NAMALWA (cell line): ENCODE data around the gene BEND5.

Experiments used
- DNase-seq: peaks from one replicate; pipeline ENCODE4 v3.0.0-alpha.2; 2015; ENCODE audit warnings: low spot score

The BEND5 gene

DNA sequence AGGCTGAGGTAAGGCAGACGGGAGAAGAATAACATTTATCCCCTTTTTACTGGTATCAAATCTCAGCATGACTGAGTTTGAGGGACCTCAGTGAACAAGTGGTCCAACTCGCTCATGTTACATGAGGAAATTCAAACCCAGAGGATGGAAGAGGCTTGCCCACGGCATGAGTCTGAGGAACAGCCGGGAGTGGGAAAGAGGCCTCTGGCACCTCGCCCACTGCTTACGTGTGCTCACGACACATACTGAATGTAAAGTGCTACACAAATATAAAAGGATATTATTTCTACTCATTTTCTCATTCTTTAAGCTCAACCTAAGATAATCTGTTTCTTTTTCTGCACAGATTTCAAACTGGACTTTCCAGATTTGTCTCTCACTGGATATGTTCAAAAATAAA, 14.7 kb downstream of the BEND5 start:
- DNase-seq: no peak

DNA sequence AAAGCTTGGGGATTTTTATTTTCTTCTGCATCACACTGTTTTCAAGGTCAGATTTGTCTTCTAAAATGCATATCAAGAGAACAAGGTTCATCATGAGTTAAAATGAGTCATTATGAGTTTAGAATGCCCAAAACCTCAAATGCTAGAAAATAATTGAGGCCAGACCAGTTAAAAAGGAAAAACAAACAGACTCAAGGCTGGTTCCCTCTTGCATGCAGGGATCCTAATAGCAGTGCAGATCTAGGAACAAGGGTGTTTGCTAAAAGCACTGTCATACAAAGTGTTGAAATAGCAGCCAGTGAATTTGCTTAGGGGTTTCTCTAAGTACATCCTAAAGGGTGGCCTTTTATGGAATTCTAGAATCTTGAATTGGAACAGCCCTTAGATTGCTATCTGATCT, 15.3 kb downstream of the BEND5 start:
- DNase-seq: no peak

- DNase-seq: no peak
Observed at GRCh38 chr1:48760857-48761256, 15.8 kb downstream of the BEND5 start.

- no peak for DNase-seq
Observed at GRCh38 chr1:48758976-48759375, 17.7 kb downstream of the BEND5 start.

- no peak for DNase-seq
Observed at GRCh38 chr1:48757363-48757762, 19.3 kb downstream of the BEND5 start.

- DNase-seq: no peak
Observed at GRCh38 chr1:48756683-48757316, 19.9 kb downstream of the BEND5 start.

- DNase-seq: no peak
Observed at GRCh38 chr1:48753293-48753692, 23.4 kb downstream of the BEND5 start.

GRCh38 chr1:48750109-48750508, 26.6 kb downstream of the BEND5 start:
- DNase-seq: no peak

DNA sequence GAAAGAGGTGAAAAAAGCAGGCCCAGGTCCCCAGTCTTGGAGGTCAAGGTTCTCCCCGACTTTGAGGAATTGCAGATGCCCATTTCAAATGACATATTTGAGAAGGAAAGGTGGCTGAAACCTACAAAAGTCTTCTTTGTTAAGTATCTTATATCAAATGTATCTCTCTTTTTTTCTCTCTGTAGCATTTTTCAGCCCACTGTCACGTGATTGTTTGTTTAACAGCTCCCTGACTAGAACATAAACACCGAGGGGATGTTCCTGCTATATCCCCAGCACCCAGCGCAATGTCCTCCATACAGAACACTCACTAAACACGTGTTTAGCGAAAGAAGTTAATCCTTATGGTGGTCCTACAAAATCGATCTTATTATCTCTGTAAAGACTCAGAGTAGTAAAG, 27.6 kb downstream of the BEND5 start:
- DNase-seq: no peak

GRCh38 chr1:48746906-48747305, 29.8 kb downstream of the BEND5 start:
- no peak for DNase-seq

DNA sequence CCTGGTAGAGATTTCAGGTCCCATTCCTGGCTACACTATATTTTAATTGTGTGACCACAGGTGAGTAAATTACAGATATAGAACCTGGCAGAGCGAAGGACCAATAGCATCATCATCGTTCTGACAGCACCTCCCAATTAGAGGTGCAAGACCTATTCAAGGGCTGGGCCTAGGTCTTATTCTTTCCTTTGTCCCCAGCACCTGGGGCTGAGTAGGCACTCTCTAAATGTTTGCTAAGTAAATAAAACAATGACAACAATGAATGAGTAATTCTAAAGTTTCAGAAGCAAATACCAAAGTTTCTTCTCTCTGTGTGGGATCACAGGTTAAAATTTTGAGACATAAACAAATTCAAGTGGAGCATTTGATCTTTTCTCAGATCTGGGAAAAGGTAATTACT, 32.7 kb downstream of the BEND5 start:
- DNase-seq: no peak

DNA sequence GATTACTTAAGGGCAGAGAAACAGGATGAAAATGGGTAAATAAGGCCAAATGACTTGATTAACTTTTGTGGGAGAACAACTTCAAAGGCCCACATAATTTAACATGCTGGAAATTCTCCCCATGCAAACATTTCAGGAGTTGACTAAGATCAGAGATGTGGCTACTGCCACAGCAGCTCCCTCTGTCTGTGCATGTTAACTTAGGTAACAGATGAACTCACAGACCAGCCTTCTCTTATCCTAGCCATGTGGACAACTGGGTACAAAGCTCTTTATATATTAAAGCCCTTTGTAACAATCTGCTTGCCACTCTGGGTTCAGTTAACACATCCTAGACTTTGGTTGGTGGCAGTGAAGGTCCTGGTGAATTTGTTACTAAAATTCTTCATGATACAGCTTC, 33.2 kb downstream of the BEND5 start:
- no peak for DNase-seq

- no peak for DNase-seq
Observed at GRCh38 chr1:48741380-48741779, 35.3 kb downstream of the BEND5 start.

DNA sequence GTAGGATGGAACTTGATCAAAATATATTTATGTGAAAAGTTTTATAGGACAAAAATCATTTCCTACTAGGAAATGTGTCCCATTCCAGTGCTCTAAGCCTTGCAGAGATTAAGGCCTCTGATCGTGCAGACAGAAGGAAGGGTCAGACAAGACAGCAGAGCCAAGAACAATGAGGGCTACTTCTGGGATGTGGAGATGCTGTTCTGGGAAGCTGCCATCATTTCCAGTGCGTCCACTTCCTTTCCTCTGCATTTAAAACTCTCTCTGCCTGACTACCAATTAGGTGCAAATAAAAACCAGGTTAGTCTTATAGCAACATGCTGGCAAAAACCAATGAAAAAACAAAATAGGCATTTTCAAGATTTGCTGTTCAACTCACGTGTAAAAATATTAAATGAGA, 36.1 kb downstream of the BEND5 start:
- no peak for DNase-seq

DNA sequence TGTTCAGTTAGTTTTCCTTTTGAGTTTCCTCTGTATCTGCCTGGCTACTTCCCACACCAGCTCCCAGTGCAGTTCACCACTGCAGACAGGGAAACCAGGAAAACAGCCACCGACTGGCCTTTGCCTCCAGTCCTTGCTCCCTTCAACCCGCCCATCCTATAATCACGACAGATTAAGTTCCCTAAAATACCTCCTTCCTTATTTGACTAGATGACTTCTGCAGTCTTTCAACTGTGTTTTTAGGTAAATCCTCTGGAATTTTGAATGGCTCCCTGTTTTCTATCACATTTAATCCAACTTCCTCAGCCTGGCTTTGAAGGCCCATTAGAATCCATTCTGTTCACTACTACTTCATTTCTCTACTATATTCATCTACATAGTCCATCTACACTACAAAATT, 37.6 kb downstream of the BEND5 start:
- no peak for DNase-seq

DNA sequence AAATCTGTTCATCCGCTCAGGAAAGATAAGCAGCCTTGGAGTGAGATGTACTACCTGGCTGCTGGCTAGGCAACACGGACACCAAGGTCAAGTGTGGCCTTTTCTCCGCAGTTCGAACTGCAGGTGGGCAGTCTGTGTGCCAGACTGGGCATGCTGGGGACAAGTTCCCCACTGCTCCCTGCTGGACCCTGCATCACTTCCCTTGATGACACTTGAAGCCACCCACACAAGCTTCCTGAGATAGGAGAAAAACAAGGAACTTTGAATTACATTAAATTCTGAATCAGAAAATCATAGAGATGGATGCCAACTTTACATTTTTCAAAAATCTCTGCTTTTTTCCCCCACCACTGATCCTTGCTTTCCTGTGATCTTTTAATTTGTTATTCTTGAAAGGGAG, 38.3 kb downstream of the BEND5 start:
- DNase-seq: no peak

- no peak for DNase-seq
Observed at GRCh38 chr1:48735796-48736195, 40.9 kb downstream of the BEND5 start.

DNA sequence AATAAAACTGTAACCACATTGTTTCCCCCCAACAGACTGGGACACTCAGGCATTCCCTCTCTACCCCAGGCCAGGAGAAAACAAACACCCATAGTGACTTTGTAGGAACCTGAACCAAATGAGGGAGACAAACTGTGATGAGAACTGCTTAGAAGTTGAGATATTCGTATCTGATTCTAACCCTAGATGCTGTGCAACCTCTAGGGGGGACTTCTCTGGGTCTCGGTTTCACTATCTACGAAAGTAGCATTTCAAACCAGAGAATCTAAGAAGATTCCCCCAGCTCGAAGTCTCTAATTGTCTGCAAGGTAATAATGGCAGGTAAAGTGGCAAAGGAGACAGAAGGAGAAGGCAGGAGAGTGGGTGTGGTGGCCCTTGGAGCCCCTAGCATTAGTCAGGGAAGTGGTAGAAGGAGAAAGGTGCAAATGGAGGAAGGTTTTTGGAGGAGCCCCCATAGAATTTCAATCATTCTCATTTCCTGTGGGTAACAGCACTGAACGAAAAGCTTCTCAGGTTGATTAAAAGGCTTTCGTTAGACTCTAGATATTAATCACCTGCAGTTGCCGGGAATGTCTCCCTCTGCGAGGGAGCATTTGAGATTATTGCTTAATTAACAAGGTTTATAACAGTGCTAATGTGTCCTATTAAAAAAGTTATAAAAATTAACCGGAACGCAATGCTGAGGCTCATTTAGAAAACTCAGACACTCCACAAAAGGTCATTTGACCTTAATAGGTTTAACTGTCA, 46.4 kb downstream of the BEND5 start:
- no peak for DNase-seq

DNA sequence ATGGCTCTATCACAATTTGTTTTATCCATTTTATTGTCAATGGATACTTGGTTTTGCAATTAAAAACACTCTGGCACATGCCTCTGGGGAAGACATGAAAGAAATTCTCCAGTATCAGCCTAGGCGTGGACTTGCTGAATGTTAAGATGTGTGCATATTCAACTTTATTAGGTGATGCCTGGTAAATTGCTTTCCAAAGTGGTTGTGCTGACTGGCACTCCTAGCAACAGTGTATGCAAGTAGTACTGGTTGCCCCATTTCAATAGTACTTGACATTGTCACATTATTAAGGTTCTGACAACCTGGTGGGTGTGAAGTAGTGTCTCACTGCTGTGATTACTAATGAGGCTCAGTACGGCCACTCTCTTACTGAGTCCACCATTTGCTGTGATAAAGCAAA, 48.1 kb downstream of the BEND5 start:
- no peak for DNase-seq

- no peak for DNase-seq
Observed at GRCh38 chr1:48726557-48727215, 50.0 kb downstream of the BEND5 start.

DNA sequence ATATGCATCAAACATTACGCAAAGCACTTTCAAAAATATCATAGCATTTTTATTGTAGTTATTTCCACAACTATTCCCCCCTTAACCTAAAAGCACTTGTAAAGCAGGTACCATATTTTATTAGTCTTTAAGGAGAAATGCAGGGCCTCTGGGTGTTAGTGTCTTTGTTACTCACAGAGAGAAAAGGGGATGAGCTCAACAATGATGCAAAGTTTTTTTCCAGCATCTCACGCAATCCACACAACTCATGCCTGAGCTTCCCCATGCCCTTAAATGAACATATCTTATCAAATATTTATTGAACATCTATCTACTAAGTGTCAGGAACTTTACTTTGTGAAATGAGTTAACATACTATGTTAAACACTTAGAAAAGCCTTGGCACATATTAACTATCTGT, 50.6 kb downstream of the BEND5 start:
- no peak for DNase-seq

GRCh38 chr1:48725341-48726046, 51.2 kb downstream of the BEND5 start:
- no peak for DNase-seq

DNA sequence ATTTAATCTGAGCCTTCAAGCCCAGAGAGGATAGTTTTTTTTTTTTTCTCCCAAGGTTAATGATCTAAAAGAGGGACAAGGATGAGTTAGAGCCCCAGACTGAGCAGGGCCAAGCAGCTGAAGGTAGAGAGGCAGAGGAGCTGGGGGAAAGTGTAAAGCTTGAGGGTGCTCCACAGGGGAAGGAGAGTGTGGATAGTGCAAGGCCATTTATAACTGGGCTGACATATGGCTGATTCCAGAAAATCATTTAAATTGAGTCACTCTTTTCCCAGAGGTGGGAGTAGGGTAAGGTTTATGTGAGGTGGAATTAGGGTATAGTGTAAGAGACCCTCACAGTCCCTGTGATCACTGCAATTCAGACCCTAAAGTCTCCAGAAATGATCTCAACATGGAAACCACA, 55.8 kb downstream of the BEND5 start:
- DNase-seq: no peak
